CD4-positive, alpha-beta T cell treated with Interleukin-15 for 1 hour (primary cell): ENCODE data around the gene RAD51B.

Source experiments
- DNase-seq: peaks from one replicate; pipeline ENCODE4 v3.0.0-alpha.2; 2020

The RAD51B gene

GRCh38 chr14:68458840-68459469 lies 639.4 kb downstream of the RAD51B start:
- no peak for DNase-seq

- DNase-seq, result no peak
Observed at GRCh38 chr14:68459480-68460136, 640.0 kb downstream of the RAD51B start.

- DNase-seq, result no peak
Observed at GRCh38 chr14:68460541-68460940, 641.0 kb downstream of the RAD51B start.

GRCh38 chr14:68461086-68461485 lies 641.5 kb downstream of the RAD51B start:
- DNase-seq, result no peak

- DNase-seq, result no peak
Observed at GRCh38 chr14:68462683-68463082, 643.1 kb downstream of the RAD51B start.

- DNase-seq, result no peak
Observed at GRCh38 chr14:68463299-68463698, 643.7 kb downstream of the RAD51B start.

- no peak for DNase-seq
Observed at GRCh38 chr14:68463705-68464374, 644.3 kb downstream of the RAD51B start.

GRCh38 chr14:68464711-68465110 lies 645.1 kb downstream of the RAD51B start:
- DNase-seq, result no peak

- DNase-seq, result no peak
Observed at GRCh38 chr14:68466491-68466977, 647.0 kb downstream of the RAD51B start.

GRCh38 chr14:68467425-68467824 lies 647.8 kb downstream of the RAD51B start:
- no peak for DNase-seq

GRCh38 chr14:68468437-68469207 lies 649.0 kb downstream of the RAD51B start:
- DNase-seq, result no peak

GRCh38 chr14:68469208-68469713 lies 649.7 kb downstream of the RAD51B start:
- no peak for DNase-seq

- DNase-seq, result no peak
Observed at GRCh38 chr14:68470361-68470760, 650.8 kb downstream of the RAD51B start.

- no peak for DNase-seq
Observed at GRCh38 chr14:68471029-68471963, 651.7 kb downstream of the RAD51B start.

- DNase-seq, result no peak
Observed at GRCh38 chr14:68471964-68472508, 652.5 kb downstream of the RAD51B start.

- no peak for DNase-seq
Observed at GRCh38 chr14:68473069-68473468, 653.5 kb downstream of the RAD51B start.

GRCh38 chr14:68473794-68474193 lies 654.2 kb downstream of the RAD51B start:
- no peak for DNase-seq

GRCh38 chr14:68474741-68475140 lies 655.2 kb downstream of the RAD51B start:
- DNase-seq, result no peak

- DNase-seq, result no peak
Observed at GRCh38 chr14:68475802-68476201, 656.2 kb downstream of the RAD51B start.

GRCh38 chr14:68476212-68477109 lies 656.9 kb downstream of the RAD51B start:
- DNase-seq, result peak; percentile 76

GRCh38 chr14:68477110-68477455 lies 657.5 kb downstream of the RAD51B start:
- no peak for DNase-seq
